ENCODE data around the gene KRTAP10-2.

Gene KRTAP10-2

GRCh38 chr21:44540741-44541288, 10.5 kb downstream of the KRTAP10-2 start:
- DNase-seq (ENCODE audit: low read depth in 3 of 3) = no peak

- no peak for DNase-seq (ENCODE audit: low read depth in 3 of 3)
Observed at GRCh38 chr21:44539991-44540666, 11.2 kb downstream of the KRTAP10-2 start, which contains the start of gene KRTAP10-1. KRTAP10-1 (minus strand) TSS chr21:44540195; CDS start chr21:44540150, 45 bp downstream.

GRCh38 chr21:44539046-44539445, 12.3 kb downstream of the KRTAP10-2 start:
- no peak for DNase-seq (ENCODE audit: low read depth in 3 of 3)

GRCh38 chr21:44537930-44538911, 13.1 kb downstream of the KRTAP10-2 start:
- DNase-seq (ENCODE audit: low read depth in 3 of 3) = no peak

- no peak for DNase-seq (ENCODE audit: low read depth in 3 of 3)
Observed at GRCh38 chr21:44535963-44536362, 15.3 kb downstream of the KRTAP10-2 start.

- DNase-seq (ENCODE audit: low read depth in 3 of 3) = no peak
Observed at GRCh38 chr21:44534688-44535087, 16.6 kb downstream of the KRTAP10-2 start.

- no peak for DNase-seq (ENCODE audit: low read depth in 3 of 3)
Observed at GRCh38 chr21:44533891-44534627, 17.2 kb downstream of the KRTAP10-2 start.

- DNase-seq (ENCODE audit: low read depth in 3 of 3) = no peak
Observed at GRCh38 chr21:44533121-44533890, 18.0 kb downstream of the KRTAP10-2 start.

GRCh38 chr21:44532712-44533111, 18.6 kb downstream of the KRTAP10-2 start:
- DNase-seq (ENCODE audit: low read depth in 3 of 3) = no peak

- DNase-seq (ENCODE audit: low read depth in 3 of 3) = no peak
Observed at GRCh38 chr21:44531606-44532564, 19.4 kb downstream of the KRTAP10-2 start.

GRCh38 chr21:44530903-44531605, 20.3 kb downstream of the KRTAP10-2 start:
- DNase-seq (ENCODE audit: low read depth in 3 of 3) = no peak

- DNase-seq (ENCODE audit: low read depth in 3 of 3) = no peak
Observed at GRCh38 chr21:44530221-44530902, 20.9 kb downstream of the KRTAP10-2 start.

- no peak for DNase-seq (ENCODE audit: low read depth in 3 of 3)
Observed at GRCh38 chr21:44529503-44530125, 21.7 kb downstream of the KRTAP10-2 start.

GRCh38 chr21:44529011-44529421, 22.3 kb downstream of the KRTAP10-2 start:
- no peak for DNase-seq (ENCODE audit: low read depth in 3 of 3)

GRCh38 chr21:44528634-44528995, 22.7 kb downstream of the KRTAP10-2 start:
- no peak for DNase-seq (ENCODE audit: low read depth in 3 of 3)

- no peak for DNase-seq (ENCODE audit: low read depth in 3 of 3)
Observed at GRCh38 chr21:44527983-44528633, 23.2 kb downstream of the KRTAP10-2 start.

- no peak for DNase-seq (ENCODE audit: low read depth in 3 of 3)
Observed at GRCh38 chr21:44527156-44527982, 23.9 kb downstream of the KRTAP10-2 start.
